Measurements from ENCODE around the gene WDR45.

WDR45 gene

DNA sequence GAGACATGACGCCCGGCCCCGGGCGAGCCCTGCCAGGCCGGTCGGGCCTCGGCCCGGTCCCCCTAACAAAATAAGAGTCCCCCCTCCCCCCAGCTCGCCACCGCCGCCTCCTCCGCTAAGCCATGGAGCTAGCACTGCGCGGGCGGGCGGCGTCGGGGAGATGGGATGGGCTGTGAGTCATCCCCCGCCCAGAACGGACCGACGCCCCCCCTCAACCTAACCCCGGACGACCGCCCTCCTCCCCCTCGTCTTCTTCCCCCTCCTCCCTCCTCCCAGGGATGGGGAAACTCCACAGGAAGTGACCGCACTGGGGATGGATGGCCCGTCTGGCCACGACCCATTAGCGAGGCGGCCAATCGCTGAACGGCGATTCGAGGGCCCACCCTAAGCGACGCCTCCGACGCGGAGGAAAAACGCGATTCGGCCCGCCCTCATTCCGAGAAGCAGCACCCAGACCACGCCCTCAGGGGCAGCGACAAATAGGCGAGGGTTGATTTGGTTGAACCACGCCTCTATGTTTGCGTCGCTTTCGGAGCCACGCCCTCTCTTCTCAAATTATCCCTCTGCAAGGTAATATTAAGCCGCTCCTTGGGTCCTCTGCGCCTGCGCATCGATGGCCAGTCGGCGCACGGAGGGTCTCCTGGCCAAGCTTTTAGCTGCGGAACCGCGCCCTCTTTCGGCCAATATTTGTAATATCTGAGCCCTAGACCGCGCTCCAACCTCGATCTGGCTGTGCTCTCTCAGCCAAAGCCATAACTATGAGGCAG, 36.3 kb downstream of the WDR45 start, which contains the start of gene TFE3:
Gene TFE3, minus strand, starts transcription at position 138 of the 767 bp plus-strand sequence. Its CDS starts 131 bp downstream, at position 7.
- DNase-seq = peak; percentile 60

DNA sequence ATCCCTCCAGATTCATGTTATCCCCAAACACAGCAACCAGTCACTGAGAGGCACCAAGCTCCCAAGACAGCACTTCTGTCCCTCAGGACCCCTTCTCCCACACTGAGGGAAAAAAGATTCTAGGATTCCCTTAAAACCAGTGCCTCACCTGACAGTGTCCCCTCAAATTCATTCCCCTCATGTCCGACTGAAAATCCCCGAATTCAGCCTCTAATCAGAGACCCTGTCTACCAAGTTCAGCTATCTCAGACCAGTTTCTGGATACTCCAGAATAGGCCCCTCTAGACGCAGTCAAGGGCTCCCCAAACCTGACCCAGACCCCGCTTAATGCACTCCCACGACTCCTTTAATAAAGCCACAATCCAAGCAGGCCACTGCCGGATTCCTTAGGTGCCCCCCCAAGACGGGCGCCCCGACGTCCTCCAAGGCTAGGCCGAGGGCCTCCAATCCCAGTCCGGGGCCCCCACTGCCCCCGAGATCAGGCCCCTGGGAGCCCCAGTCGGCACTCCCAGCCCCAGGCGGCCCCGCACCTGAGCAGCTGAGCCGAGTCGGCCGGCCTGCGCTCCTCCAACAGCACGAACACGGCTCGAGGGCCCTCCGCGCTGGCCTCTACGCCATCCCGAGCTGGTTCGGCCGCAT, 37.0 kb downstream of the WDR45 start:
- no peak for DNase-seq

DNA sequence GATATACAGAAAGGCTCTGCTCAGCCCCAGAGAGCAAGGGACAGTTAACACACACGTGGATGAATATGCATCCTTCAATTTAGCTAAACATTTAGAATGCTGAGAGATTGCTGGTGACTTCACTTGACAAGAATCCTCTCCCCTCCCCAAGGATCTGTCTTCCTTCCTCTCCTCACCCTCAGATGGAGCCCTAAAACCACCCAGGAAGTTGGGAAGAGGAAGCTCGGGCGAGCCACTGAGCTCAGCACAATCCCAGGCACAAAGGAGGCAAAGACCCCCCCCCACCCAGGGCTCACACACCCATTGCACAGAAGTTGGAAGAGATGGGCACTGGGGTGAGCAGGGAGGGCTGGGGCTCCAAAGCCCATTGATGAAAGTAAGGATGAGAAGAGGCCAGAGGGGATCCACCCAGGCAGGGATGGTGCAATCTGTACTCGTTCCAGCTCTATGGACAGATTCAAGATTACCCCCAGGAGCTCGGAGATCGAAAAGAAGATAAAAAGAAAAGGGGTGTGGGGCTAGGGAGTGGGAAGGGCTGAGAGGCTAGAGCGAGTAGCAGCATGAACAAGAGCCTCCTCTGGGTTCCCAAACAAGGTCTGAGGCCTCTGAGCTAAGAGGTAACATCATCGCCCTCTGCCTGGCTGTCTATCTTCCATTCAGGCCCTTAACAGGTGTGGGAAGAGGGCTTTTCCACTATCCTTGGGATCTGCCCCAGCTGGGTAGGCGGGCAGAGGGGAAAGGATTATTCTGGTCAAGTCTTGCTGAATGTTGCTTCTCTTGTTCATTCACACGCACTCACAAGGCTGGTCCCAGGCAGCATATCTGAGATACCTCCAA, 37.7 kb downstream of the WDR45 start:
- no peak for DNase-seq

DNA sequence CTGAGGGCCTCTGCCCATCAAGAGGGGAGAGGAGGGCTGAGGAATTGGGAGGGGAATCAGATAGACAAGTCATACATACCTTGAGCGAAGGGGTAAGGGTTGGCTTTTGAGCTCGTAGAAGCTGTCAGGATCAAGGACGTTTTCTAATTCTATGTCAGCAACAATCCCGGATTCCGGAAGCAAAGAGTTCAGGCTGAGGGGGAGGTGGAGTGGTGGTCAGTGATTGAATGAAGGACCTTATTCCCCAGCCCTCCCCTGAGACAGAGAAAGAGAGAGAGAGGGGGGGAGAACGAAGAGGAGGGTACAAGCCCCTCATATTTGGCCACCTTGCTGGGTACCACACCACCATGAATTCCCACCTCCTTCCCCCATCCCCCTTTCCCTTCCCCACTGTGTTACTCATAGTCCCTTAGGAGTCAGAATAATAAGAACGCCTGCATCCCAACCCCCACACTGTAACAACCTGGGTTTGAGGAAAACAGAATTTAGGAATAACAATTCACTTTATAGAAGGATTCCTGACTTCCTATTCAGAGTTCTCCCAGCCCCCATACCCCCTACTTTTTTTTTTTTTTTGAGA, 39.2 kb downstream of the WDR45 start:
- DNase-seq = no peak

DNA sequence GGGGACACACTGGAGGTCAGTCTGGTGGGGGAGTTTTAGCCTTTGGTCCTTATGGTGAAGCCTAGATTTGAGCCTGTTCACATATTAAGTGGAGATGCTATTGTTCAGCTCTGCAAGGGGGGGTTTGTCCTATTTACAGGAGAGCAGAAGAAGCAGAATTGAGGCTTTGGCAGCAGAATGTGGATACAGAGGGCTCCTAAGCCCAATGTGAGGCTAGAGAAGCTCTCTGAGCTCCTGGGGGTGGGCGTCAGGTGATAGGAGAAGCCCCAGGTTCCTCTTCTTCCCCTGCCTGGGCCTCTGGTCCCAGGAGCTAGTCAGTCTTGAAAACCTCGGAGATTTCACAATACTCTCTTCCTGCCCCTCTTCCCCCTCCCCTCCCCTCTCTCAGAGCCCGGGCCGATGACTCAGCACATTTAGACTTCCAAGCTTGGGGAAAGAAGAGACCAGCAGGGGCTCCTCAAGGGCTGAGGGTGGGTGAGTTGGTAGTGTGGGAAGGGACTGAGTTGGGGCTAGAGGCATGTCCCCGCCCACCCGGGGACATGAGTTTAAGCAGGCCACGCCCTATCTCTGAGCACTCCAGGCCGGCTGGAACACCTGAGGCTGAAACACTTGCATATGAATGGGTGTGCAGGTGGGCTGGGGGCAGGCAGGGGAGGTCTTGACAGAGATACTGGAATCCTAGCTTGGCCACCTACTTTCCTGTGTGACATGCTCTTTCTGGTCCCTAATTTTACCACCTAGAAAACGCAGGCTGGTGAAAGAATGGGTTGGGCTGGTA, 39.9 kb downstream of the WDR45 start:
- no peak for DNase-seq

DNA sequence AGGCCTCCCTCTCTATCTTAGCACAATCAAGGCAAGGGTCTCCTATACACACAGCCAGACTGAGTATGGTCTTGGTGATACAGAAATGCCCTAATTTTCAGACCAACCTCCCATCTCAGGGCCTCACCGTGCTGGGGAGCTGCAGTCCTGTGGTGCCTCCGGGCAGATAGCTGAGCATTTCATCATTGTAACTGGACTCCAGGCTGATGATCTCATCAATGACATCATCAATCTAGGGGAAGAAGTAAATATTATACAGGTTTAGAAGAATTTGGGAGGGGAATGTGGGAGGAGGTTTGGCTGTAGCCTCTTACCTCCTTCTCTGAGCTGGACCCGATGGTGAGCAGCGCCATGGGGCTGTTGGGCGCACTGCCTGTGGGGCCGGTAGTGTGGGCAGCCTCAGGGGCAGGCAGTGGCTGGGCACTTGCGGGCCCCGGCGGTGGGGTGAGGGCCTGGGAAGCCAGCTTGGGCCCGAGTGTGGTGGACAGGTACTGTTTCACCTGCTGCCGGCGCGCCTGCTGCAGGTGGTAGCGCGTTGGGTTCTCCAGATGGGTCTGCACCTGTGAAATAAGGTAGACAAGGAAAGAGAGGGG, 41.7 kb downstream of the WDR45 start:
- no peak for DNase-seq

DNA sequence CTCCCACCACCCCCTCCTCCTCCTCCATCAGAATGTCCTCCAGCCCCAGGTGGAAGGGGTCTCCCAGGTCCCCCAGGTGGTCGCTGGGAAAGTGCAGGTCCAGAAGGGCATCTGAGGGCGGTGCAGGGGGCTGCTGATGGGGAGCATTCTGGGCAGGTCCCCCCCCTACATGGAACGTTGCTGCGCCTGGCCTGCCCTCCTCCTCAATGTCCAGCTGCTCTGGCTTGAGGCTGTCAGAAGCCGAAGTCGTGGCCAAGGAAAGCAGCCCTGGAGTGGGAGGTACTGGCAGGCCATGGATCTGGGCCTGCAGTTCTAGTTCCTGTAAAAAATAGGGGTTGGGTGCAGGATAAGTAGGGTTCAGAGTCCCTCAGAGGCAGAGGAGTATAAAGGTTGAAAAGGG, 49.4 kb downstream of the WDR45 start:
- DNase-seq = no peak

DNA sequence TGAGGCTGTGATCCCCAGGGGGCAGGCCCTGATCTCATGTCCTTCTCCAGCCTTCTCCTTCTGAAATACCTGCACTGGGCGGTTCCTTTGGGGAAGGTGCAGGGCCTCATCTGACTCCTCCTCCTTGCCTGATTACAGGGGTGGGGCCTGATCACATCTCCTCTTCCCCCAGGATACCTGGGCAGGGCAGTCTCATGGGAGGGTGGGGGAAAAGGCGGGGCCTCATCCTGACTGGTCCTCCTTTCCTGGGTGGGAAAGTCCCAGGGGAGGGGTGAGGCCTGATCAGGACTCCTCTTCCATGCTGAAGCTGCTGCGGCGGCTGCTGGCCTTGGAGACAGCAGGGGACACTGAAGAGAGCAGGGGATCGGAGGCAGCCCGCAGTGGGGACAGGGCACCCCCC, 49.8 kb downstream of the WDR45 start:
- no peak for DNase-seq
